ENCODE data around the gene NUDT21.
"Not testable (repeated sequence)": the region's sequence is repeated elsewhere in the genome, so short reads cannot be mapped to it uniquely, and the experiment has no call there.

Gene NUDT21

DNA sequence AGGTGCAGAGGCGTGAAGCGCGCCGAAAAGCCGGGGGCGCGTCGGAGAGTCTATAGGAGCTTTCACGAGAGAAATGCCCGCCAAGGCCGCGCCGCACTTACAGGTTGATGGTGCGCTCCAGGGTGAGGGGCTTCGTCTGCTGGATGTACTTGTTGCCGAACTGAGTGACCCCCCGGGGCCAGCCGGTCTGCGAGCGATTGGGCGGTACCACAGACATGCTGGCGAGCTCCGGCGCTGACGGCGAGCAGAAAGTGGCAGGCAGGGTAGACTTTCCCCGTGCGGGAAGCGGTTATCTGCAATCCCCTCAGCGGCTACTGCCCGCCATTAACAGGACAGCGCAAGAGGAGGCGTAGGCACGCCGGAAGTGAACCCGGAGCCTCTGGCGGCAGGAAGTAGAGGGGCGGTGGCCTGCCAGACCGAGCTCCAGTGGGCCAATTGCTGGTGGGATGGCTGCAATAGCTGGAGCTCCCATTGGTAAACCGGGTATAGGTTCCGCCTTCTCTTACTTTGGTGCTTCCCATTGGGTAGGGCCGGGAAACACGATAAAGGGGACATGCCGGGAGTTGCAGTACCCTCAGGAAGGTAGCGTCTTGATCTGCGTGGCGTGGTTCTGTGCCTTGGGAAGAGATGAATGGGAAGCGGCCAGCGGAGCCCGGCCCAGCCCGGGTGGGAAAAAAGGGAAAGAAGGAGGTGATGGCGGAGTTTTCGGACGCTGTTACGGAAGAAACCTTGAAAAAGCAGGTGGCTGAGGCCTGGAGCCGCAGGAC, at the start of gene NUDT21, which contains the start of gene OGFOD1:
TSS of gene NUDT21 (minus strand) at position 347 of the 767 bp plus-strand sequence. CDS start at position 217, 130 bp downstream.
TSS of gene OGFOD1 (plus strand) at position 569 of the 767 bp plus-strand sequence. CDS start at position 628, 59 bp downstream.
- peak; percentile 84 to 95 for DNase-seq

DNA sequence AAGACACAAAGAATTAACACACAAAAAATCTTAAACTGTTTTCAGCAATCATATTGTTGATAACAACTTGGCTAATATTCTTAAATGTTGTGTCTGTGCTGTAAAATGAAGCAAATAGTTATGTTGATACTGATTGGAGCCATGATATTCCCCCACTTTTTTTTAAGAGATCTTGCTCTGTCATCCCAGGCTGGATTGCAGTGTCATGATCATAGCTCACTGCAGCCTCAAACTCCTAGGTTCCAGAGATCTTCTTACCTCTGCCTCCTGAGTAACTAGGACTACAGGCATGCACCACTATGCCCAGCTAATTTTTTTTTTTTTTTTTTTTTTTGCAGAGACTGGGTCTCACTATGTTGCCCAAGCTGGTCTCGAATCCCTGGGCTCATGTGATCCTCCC, 42.7 kb upstream of the NUDT21 start:
- no peak for DNase-seq

DNA sequence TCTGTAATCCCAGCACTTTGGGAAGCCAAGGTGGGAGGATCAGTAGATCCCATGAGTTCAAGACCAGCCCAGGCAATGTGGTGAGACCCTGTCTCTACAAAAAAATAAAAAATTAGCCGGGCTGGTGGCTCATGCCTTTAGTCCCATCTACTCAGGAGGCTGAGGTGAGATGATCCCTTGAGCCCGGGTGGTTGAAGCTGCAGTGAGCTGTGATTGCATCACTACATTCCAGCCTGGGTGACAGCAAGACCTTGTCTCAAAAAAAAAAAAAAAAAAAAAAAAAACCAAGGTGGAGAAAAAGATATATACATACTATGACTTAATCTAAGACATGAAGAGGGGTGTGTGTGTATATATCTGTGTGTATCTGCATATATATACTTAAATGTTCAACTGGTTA, 42.0 kb upstream of the NUDT21 start:
- DNase-seq = no peak

DNA sequence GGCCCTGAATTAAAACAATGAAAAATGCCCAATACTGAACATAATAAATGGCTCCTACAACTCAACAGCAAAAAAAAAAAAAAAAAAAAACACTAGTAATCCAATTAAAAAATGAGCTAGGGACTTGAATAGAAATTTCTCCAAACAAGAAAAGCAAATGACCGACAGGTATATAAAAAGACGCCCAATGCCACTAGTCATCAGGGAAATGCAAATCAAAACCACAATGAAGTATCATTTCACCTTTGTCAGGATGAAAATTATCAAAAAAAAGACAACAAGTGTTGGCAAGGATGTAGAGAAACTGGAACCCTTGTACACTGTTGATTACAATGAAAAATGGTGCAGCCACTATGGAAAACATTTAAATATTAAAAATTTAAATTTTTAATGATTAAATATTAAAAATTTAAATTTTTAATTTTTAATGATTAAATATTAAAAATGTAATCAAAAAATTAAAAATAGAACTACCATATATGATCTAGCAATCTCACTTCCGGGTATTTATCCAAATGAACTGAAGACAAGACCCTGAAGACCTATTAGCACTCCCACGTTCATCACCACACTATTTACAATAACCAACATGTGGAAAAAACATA, 40.6 kb upstream of the NUDT21 start:
- DNase-seq = no peak

DNA sequence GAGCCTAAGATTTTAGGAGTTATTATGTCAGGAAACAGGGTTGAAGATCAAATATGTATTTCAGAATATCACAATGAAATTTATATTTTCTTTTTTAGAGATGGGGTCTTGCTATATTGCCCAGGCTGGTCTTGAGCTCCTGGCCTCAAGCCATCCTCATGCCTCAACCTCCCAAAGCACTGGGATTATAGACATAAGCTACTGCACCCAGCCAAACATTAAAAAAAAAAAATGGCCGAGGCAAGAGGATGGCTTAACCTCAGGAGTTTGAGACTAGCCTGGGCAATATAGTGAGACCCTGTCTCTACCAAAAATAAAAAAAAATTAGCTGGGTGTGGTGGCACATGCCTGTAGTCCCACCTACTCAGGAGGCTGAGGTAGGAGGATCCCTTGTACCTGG, 37.7 kb upstream of the NUDT21 start:
- DNase-seq = not testable (repeated sequence)

DNA sequence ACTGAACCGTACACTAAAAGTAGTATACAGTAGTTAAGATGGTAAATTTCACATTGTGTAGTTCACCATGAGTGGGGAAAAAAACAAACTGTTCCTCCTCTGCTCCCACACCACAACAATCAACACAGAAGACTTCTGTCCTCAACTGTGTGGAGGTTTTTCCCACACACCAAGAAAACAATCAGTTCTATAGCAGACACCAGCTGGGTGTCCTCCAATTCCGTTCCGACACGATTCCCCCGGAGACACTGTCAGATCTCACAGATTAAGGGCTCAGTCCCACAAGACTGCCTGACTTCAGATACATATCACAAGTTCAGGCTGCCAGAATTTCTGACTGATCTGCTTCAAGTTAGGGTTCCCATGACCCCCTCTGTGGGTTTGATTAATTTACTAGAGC, 36.9 kb upstream of the NUDT21 start:
- no peak for DNase-seq

DNA sequence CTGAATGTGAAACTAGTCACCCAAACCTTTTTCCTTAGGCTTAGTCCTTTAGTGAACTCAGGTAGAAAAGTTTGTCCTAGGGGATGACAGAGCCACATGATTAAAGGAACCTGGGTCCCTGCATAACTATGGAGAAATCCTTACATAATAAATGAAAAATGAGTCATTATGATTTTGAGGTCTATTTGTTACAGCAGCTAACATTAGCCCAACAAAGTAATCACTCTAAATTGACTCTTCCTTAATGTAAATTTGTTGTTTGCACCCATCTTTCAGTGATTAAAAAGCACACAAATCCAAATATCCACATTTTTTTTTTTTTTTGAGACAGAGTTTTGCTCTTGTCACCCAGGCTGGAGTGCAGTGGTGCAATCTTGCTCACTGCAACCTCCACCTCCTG, 32.3 kb upstream of the NUDT21 start:
- no peak for DNase-seq

DNA sequence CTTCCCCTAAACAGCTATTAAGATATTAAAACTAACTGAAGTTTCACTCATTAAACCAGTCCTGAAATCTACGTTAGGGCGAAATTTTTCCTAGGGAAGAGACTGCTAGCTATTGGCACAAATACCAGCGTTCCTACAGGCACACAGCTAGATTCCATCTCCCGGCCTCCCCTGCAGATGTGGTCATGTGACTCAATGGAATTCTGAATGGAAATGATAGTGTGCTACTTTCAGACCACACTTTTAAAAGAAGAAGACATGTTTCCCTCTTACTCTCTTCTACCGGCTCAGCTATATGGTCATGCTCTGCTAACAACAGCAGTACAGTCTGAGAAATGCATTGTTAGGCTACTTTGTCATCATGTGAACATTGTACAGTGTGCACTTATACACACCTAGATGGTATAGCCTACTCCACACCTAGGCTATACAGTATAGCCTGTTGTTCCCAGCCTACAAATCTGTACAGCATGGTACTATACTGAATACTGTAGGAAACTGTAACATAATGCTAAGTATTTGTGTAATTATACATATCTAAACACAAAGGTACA, 31.6 kb upstream of the NUDT21 start:
- DNase-seq = no peak

DNA sequence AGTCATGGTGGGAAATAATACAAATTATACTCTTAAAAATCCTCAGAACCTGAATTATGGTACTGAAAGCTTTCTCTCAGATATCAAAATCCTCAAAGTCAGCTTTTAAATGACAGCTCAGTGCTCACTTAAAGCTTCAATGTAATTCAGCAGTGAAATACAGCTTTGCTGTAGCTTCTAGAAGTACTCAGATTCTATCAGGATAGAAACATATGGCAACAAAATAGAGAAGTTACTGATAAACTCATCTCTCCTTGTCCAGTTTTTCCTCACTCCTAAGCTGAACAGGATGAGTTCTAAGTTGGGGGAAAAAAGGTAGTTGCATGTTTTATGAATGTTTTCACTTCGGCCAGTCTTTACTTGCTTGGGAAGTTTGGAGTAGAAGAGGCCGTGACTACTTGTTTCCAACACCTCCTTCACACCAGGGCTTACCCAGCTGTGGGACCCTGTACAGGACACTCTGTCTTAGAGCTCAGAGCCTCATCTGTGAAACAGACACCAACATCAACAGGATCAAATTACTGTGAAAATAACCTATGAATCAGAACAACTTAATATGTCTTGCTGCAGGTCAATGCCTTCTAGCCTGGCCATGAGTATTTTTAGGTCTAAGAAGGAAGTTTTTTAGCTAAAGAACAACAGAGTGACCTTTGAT, 30.5 kb upstream of the NUDT21 start:
- DNase-seq = no peak

DNA sequence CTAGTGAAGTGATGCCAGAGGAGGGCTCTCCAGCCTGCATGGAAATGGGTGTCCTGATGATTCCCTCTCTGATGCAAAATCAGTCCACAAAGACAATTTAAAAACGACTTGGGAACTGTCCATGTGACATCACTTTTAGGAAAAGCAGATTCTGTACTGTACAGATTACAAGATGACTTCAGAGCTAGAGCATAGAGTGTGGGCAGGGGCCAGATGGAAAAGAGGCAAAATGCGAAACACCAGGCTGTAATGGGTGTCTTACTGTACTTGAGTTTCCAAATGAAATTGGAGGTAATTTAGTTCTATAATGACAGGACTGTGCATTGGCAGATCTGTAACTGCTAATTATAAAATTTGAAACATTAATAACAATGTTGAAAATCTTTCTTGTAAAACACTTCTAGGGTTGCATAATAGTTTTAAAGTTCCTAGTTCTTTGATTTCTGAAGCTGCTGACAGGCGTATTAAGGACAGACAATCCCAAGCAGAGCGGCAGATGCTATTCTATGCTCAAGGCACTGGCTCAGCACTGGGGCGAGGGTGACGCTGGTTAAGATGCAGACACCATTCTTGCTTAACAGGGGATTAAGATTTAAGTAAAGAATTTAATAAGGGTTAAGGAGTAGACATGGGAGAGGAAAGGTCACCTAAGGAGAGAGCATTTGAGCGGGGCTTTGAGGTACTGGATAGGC, 29.8 kb upstream of the NUDT21 start:
- no peak for DNase-seq

DNA sequence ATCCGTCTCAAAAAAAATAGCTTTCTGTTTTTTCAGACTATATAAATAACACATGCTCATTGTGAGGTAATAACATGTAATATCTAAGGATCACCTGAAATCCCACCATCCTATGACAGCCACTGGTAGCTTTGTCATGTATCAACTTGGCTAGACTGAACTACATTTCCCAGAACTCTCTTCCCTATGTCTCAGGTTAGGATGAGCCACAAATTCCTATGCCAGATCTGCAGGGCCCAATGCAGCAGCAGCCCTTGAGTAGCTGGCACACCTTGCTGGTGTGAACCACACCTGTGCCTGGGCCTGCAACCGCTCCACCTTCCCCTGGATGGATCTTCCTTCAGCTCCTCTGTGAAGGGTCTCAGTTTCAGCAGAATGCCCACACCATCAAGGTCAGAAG, 28.3 kb upstream of the NUDT21 start:
- no peak for DNase-seq

DNA sequence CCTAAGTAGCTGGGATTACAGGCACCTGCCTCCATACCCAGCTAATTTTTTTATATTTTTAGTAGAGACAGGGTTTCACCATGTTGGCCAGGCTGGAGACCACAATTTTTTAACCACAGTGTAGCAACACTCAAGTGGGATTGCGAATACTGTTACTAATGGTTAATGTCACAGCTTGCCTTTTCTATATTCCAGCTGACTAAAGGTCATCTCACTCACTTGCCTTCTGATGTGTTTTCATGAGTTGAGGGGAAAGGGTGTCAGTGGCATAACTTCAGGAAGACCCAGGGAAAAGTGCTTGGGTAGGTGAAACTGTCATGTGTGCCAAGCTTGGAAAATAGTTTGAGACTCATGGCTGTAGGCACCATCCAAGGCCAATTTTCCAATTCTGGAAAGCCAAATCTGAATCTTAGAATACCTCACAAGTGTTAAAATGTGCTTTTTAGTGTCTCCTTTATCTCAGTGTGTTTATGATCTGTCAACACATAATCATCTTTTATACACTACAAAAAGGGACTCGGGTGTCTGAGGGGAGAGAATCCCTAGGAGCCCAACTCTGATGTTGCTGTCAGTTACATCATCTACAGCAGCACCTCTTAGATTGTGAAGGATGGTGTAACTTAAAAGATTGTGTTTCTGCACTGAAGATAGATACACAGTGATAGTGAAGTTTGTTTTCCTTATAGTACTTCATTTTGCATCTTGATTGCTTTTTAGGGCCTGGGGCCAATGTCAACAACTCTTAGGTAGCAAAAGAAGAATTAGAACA, 27.3 kb upstream of the NUDT21 start:
- DNase-seq = no peak

DNA sequence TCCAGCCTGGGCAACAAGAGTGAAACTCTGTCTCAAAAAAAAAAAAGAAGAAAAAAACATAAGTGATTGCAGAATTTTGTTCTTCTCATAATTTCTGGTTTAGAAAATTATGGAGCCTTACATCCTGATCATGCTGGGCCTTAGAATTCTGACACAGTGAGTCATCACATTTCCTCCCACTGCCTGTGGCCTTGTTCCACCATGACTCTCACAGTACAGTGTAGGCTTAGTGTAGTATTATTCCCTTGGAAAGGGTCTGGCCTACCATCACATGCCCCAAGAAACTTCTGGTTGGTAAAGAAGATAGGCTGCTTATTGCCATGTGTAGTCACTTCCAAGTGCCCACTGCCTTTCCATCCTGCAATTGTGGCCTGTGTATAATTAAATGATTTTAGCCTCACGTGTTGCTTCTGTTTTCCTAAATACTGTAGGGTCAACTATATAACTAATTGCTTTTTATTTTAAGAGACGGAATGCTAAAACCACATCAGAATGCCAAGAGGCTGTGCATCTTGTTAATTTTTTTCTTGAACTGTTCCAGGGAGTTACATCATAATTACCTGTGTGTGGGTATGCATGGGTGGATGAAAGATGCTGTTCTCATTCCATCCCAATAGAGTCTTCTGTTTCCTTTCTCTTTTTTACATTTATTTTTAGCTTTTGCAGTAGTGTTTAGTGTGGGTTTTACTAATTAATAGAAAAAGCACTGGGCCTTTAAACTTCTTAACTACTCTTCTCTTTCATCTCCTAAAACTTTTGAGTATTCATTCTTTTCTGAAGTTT, 26.2 kb upstream of the NUDT21 start:
- DNase-seq = peak; percentile 8 to 68

DNA sequence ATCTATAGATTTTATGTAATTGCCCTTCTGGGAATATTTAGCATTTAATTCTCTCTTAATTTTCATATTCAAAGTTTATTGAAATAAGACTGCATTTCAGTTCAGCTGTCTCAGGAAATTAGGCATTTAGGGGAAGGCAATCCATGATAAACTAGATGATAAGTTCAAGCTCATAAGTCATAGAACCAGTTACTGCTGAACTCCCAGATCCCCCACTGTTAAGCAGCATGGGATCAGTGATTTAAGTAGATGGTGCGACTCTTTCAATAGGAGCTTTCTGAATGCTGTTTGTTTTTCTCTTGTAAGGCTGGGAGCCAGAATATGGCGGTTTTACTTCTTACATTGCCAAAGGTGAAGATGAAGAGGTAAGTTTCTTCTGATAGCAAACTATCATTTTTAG, 24.1 kb upstream of the NUDT21 start:
- DNase-seq = no peak

DNA sequence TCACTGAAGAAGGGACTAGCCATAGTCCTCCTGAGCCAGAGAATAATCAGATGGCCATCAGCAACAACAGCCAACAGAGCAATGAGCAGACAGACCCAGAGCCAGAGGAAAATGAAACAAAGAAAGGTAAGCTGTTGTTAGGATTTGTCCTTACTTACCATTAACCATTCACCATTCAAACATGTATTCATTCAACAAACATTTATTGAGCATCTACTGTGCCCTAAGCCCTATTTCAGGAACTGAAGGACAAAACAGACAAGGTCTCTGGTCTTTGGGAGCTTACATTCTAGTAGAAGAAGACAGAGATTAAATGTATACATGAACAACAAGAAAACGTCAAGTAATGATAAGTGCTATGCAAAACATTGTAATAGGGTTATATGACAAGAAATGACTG, 19.5 kb upstream of the NUDT21 start:
- no peak for DNase-seq

DNA sequence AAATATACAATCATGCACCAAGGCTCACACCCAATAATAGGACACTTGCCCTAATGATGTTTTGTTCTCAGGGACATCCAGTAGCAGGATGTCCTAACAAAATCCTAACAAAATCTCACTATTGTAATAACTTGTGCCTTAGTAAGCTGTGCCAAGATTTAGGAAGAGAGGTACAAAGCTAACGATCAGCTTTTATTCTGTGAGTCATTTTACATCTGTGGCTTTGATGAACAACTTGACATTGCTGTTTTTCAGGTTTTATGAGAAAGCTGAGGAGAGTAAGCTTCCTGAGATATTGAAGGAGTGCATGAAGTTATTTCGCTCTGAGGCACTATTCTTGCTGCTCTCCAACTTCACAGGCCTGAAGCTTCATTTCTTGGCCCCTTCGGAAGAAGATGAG, 19.1 kb upstream of the NUDT21 start:
- no peak for DNase-seq

DNA sequence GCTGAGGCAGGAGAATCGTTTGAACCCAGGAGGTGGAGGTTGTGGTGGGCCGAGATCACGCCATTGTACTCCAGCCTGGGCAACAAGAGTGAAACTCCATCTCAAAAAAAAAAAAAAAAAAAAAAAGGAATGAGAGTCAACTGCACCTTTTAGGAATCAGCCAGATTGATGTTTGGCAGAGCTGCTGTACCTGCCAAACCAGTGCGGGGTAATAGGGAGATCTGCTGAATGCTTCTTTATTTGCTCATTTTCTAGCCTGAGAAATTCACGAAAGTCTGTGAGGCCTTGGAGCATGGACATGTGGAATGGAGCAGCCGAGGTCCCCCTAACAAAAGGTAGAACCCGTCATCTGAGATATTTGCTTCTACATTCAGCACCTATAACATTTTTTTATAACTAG, 18.6 kb upstream of the NUDT21 start:
- no peak for DNase-seq

DNA sequence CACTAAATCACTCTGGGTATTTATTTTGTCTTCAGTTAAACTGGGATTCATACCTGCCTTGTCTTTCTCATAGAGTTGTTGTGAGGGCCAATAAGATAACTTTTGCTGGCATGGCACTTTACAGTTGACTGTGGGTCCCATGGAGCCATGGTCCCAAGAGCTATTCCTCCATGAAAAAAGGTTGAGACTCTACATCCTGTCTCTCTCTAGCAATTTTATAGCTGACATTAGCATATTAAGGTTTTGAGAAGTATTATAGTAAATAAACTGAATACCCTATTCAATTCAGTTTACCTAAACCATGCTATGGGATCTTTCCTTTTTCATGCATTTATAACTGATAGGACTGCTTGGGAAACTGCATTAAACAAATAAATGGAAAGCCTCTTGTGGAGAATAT, 17.7 kb upstream of the NUDT21 start:
- DNase-seq = no peak

DNA sequence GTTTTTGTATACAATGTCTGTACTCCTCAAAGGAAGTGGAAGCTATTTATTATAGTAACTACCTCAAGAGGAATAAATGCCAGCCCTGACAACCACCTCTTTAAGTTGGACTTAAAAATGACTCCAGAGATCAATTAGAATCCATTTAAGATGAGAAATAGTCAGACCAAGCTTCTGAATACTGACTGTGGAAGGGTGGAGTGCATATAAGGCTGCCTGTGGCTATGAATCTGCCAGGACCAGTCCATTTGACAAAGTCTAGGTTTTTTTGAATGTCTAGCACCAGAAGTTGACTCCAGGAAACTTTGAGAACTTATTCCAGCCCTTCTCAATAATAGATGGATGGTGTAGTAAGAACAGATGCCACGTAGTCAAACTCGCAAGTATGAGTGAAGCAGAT, 15.2 kb upstream of the NUDT21 start:
- no peak for DNase-seq

DNA sequence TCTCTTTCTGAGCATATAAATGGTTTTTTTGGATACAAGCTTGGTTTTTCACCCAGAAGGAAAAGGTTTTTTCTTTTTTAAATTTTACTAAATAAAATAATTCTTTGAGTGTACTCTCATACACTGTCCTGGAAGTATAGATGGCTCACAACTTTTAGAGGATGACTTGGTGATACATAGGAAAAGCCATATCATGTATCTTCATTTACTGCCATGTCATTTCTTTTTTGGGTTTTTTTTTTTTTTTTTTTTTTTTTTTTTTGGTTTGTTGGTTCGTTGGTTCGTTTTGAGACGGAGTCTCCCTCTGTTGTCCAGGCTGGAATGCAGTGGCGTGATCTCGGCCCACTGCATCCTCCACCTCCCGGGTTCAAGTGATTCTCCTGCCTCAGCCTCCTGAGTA, 12.0 kb upstream of the NUDT21 start:
- no peak for DNase-seq

DNA sequence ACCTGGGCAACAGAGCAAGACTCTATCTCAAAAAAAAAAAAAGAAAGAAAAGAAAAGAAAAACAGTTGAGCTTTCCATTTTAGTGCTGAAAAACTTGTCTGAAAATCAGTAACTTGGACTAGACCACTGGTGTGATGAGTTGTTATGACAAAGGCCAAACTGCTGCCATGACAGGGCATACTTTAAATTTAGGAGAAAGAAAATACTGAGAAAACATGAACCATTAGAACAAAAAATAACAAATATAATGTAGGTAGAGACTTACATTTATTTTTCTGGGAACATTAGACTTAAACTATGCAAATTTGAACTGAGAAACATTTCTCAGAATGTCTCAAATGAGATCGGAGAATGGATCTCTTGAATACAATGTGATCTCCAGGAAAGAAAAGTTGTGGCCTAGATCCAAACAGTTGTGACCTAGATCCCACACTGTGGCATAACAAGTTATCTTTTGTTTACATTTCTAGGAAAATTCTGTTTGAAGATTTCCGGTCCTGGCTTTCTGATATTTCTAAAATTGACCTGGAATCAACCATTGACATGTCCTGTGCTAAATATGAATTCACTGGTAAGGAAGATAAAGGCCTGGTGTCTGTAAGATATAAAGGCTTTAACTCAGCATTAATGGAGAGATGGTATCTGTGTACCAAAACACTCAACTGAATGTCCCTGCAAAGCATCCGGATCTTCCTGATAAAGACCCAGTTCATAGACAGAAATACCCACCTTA, 11.1 kb upstream of the NUDT21 start:
- no peak for DNase-seq
